ENCODE results near the gene CALD1.

CALD1 gene

DNA sequence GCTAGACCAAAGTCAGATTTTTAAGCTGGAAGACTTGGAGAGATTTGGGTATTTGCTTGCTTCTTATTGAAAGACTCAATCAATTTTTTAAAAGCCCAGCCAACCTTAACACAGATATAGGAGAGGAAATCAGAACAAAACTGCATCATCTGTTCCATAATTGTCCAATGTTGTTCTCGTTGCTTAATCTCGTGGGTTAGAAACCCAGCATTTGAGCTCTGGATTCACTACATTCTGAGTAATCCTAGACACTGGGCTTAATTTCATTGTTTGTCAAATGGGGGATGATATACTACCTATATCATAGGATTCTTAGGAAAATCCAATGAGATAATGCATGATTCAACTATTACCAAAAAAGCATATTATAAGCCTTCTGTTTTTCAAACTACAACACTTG, 48.9 kb downstream of the CALD1 start:
- DNase-seq = no peak

GRCh38 chr7:134829380-134829986, 50.0 kb downstream of the CALD1 start:
- DNase-seq = no peak

- DNase-seq = peak; percentile 64
Observed at GRCh38 chr7:134831862-134832261, 52.4 kb downstream of the CALD1 start.

- no peak for DNase-seq
Observed at GRCh38 chr7:134832367-134832766, 52.9 kb downstream of the CALD1 start.

- no peak for DNase-seq
Observed at GRCh38 chr7:134834689-134835462, 55.4 kb downstream of the CALD1 start.

DNA sequence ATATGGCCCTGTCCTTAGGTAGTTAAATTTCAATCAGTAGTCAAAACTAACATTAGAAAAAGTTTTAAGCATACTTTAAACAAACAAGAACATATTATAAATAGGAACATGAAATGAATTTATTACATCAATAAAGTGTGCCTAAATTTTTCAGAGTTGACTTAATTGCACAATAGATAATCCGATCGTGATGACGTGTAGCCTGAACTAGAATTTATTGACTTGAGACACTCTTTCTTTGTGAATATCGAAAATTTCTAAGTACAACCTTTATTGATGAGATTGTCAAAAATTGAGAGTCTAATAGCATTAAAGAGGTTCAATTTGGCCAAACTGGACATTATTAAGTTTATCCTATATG, 56.0 kb downstream of the CALD1 start:
- DNase-seq = no peak

GRCh38 chr7:134836447-134836846, 57.0 kb downstream of the CALD1 start:
- peak; percentile 0 for DNase-seq

DNA sequence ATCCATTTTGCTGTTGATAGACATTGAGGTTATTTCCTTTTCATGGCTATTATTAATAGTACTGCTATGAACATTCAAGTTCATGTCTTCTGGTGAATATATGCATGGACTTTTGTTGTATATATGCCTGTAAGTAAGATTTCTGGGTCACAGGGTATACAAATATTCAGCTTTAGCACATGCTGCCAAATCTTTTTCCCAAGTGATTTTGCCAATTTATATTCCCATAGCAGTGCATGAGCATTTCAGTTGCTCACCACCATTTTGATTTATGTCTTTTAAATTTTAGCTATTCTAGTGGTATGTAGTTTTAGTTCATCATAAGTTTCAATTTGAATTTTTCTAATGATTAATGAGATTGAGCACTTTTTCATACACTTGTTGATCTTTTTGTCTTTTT, 59.9 kb downstream of the CALD1 start:
- no peak for DNase-seq

DNA sequence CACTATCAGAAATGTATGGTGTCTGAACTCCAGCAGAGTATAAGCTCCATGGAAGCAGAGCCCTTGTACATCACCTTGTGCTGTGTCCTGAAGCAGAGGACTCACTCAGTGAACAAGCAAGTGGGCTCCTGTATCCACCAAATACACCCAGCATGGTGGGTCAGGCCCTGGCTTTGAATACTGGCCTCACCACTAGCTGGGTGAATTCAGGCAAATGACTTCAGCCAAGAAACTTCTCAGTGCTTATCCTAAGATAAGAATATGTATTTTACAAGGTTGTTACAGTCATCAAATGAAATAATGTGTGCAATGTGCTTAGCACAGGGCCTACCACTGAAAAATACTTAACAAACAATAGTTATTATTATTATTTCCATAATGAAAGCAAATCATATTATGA, 62.6 kb downstream of the CALD1 start:
- no peak for DNase-seq

DNA sequence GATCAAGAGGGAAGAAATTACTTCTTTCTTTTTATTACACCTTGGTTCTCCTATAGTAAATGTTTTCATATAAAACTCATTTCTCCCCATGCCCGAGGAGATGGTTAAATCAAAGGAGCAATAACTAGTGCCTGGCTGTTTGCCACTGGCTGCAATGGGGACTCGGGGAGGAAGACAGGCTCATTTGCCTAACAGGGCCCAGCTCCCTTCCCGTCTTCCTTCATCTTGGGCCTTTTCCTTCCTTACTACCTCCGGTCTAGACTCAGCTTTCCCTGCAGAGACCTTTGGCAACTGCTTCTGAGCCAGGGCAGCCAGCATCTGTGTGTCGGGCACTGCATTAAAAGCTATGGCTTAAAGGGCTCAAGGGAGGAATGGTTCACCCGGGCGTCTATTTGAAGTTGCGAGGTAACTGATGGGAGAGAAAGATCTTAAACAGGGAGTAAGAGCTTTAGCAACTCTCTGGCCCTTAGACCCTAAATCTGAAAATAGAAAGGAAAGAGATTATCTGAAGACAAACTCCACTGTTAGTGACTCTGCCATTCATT, 63.5 kb downstream of the CALD1 start:
- no peak for DNase-seq

GRCh38 chr7:134844200-134844599, 64.8 kb downstream of the CALD1 start:
- no peak for DNase-seq

DNA sequence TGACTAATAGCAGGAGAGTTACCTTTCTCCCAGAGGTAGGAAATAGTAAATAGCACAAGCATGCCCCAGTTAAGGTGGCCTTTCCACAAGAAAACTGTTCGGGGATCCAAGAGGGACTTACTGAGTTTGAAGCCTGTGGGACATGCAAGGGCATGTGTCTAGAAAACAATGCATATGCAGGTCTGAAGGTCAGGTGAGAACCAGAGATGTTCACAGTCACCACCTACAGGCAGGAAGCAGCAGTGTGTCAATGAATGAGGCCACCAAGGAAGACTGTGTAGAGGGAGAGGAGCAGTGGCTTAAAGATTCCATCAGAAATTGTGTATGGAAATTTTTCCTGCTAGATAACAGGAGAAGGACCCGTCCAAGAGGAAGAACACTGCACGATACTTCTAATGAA, 66.0 kb downstream of the CALD1 start:
- DNase-seq = no peak

GRCh38 chr7:134847851-134848588, 68.6 kb downstream of the CALD1 start:
- DNase-seq = no peak

- DNase-seq = no peak
Observed at GRCh38 chr7:134850066-134850465, 70.6 kb downstream of the CALD1 start.

DNA sequence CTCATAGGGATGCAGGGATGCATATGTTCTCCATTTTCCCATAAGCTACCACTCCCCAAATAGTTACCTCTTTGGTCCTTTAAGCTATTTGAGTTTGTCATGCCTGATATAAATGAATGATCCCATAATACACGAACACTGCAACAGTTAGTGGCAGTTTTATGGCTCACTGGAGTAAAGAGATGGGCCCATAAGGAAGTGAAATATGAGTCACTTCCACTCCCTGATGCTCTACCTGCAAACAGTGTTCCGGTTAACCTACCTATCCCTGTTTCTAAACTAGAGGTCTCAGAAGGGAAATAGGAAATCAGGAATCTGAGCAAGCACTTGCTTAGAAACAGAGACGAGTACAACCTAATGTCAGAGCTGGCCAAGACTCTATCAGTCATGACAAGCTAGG, 71.7 kb downstream of the CALD1 start:
- DNase-seq = no peak

DNA sequence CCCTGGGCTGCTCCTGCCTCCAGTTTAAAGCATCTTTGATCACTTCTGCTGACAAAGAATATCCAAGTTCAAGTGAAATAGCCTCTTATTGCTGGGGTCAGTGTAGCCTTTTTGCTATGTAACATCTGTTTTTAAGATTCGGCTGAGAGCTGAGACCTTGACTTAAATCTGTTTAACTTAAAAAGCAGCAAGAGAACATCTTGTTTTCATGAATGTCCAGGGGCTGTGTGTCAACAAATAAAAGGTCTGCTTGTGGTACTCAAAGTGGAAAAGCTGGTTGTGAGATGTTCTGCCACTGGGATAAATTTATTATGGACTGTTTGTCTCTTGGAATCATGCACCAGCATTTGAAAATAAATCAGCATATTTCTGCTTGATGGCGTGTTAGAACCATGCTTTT, 73.2 kb downstream of the CALD1 start:
- no peak for DNase-seq

- DNase-seq = peak; percentile 35
Observed at GRCh38 chr7:134854816-134855215, 75.4 kb downstream of the CALD1 start.

DNA sequence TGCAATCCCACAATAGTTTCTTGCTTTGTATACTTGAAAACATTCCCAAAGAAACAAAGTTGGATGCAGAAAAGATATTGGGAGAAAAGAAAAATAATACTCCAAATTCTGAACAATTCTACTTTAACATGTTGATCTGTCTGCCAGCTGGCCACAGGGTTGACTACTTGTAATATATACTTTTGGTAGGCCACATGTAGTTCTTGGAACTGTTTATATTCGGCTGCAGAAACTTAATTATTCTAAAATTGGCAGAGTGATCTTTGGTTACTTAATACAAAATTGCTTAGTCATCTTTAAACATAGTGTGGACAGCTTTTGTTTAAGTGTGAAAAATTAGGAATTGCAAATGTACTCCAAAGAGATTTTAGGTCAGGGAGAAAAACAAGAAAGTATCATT, 76.0 kb downstream of the CALD1 start:
- no peak for DNase-seq

DNA sequence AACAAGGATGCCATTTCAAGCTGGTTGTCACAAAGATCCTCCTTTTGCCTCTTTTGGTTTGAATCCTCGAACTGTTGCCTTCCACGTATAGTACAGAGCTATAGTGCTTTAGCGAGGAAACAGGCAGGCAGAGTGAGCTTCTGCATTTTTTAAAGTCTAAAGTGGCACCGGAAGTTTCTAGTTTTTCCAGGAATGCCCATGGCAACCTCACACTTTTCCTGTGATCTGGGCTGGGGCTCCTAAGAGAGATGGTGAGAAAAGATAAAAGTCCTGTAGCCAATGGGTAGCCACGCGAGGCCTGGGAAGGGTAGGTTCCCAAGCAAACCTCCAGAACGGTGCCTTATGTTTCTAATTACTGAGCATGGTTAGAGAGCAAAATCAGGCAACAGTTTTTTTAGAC, 76.7 kb downstream of the CALD1 start:
- DNase-seq = no peak

GRCh38 chr7:134856691-134857090, 77.3 kb downstream of the CALD1 start:
- DNase-seq = no peak

- DNase-seq = no peak
Observed at GRCh38 chr7:134857958-134858357, 78.5 kb downstream of the CALD1 start.

DNA sequence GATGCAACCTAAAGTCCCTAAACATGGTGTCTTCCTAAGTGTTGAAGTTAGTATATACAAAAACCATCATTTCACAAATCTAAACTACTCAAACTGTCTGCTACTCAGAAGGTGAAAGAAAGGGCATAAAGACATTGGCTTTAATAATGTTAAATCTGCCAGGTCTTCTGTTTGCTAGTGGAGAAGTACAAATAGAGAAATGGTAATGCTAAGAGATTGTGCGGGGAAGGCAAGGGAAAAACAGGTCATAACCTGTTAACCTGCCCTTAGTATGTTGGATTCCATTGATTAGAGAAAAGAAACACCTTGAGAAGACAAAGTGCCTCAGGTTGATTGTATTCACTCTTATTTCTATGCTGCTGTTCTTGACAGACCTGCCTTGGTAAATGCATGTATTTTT, 80.3 kb downstream of the CALD1 start:
- no peak for DNase-seq

DNA sequence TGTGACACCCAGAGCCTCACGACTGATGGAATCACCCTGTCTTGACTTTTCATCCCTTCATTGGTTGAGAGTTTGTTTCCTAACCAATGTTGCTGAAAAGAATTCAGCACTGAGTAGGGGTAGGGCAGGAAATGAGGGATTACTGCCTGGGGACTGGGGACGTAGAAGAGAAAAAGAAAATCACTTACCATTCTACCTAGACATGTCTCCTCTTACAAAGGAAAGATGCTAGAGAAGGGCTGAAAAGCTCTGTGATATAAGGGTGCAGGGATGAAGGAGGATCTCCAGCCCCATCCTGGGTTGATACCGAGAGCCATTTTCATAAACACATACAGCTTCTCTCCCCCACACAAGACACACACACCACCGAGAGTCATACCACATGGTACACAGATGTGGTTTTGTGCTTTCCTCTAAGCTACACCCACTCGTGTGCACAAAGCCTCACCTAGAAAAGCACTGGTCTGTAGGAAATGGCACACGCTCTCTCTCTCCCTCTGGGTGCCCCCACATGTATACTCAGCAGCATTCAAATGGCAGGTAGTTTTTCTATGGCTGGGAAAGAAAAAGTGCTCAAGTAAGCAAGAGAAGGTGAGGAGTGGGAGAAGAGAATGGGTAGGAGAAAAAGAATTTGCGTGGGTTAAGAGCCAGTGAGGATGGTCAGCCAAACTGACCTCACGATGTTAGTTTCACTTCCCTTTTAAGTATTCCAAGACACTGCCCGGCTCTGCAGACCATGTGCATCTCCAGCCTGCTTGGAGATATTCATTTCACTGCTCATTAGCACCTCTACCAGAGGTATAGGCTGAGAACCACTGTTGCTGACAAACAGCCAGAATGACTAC, 85.8 kb downstream of the CALD1 start:
- DNase-seq = peak; percentile 26

All from MV-4-11 (cell line).